ENCODE results near the gene RALB.

The RALB gene

GRCh38 chr2:120237491-120237902 is 15.2 kb upstream of the RALB start:
- no peak for TF ChIP-seq CTCF (IDR thresholded peaks at IDR 0.05; ENCODE audit: insufficient read depth, low read length, poor library complexity, severe bottlenecking)
- Histone ChIP-seq H3K27me3 (replicated peaks; ENCODE audit: control insufficient read depth, insufficient read depth, low read length) (no peaks in the 10 kb centered on the region), H3K36me3 (ENCODE audit: control insufficient read depth, insufficient read depth, low read length) (no peaks in the 10 kb centered on the region), H3K4me3 (replicated peaks; ENCODE audit: low read depth, low read length) (no peak overlapping the region)
- DNase-seq (ENCODE audit: extremely low read depth, insufficient read length), result no peak

DNA sequence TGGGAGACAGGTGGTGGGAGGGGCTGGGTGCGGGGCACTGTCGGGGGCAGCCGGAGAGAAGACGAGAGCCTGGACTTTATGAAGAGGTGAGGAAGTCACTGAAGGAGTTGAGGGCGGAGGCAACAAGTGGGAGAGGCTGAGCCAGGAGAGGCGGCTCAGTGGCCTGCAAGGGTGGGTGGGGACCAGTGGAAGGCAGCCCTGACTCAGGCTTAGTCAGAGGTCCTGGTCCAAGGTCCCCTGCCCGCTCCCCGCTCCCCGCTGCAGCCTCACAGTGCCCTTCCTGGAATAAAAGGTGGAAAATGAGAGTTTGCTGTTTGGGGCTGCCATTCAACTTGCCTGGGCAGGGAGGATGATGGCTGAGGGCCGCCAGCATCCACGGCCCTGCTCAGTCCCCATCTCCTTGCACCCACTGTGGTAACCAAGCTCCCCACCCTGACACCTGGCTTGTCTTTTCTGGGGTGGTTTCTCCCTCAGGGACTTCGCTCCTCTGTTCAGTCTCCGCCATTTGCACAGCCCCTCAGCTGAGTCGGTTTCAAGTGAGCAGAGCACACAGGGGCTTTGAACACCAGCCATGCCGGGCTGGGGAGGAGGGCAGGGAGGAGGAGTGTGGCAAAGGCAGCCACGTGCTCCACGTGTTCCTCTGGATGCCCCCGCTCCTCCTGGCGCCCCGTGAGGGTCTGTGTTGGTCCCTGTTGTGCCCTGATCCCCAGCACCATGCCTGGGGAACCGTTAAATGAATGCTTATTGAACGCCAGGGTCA is 13.7 kb upstream of the RALB start:
- DNase-seq (ENCODE audit: extremely low read depth, insufficient read length), result no peak
- no peak for TF ChIP-seq CTCF (IDR thresholded peaks at IDR 0.05; ENCODE audit: insufficient read depth, low read length, poor library complexity, severe bottlenecking)
- no peaks in the 10 kb centered on the region for H3K36me3 ChIP-seq (ENCODE audit: control insufficient read depth, insufficient read depth, low read length)
- no peaks in the 10 kb centered on the region for H3K27me3 ChIP-seq (replicated peaks; ENCODE audit: control insufficient read depth, insufficient read depth, low read length)
- no peak overlapping the region for H3K4me3 ChIP-seq (replicated peaks; ENCODE audit: low read depth, low read length)

DNA sequence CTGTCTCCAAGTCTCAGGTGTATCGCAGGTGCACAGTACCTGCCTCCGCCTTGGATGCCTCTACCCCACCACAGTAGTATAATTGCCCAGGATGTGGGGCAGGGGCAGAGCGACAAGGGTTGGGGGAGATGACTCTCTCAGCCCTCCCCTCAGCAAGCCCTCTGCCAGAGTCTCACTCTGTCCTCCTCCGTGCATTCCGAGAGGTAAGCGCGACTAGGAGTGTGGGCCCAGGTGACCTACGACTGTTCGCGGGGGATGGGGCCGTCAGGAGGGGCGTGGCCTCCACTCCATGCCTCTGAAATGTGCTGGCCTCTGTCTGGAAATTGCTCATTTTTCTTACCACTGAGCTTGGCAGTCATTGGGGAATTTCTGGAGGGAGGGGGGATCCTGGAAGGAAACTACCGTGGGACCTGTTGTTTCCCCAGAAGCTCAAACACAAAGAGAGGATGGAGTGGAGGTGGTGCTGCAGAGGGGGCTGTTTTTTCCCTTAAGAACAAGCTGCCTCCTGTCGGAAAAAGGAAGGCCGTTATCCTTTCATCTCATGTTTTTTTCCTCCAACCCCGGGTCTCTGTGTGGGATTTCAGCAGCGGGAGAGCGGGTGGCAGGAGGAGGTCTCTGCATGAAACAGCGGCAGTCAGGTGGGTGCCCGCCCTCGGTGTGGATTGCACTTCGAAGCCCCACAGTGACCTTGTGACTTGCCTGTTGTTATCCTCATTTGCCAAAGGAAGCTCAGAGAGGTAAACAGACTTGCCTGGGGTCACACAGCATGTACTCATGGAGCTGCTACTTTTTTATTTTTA is 13.0 kb upstream of the RALB start:
- no peak for TF ChIP-seq CTCF (IDR thresholded peaks at IDR 0.05; ENCODE audit: insufficient read depth, low read length, poor library complexity, severe bottlenecking)
- H3K4me3 ChIP-seq (replicated peaks; ENCODE audit: low read depth, low read length), result no peak overlapping the region
- DNase-seq (ENCODE audit: extremely low read depth, insufficient read length), result no peak

DNA sequence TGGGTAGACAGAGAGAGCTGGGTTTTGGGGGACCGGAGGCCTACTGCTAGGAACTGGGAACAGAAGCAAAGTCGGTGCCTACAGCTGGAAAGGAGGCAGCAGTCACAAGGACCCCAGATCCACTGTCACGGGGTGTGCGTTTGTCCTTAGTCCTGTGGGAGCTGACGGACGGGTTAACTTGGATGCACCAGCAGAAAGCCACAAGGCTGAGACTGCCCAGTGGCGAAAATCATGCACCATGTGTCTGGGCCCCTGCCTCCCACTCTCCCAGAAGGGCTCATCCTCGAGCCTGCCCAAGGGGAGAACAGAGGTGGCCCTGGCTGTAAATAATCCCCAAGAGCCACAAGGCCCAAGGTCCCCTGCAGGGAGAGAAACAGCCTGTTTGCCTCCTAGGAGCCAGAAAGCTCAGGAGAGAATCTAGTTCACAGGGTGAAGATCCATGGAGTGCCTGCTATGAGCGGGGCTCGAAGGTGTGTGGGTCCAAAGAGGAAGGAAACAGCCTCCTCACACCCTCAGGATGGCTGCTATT is 11.7 kb upstream of the RALB start:
- no peaks in the 10 kb centered on the region for H3K27me3 ChIP-seq (replicated peaks; ENCODE audit: control insufficient read depth, insufficient read depth, low read length)
- no peak for DNase-seq (ENCODE audit: extremely low read depth, insufficient read length)
- TF ChIP-seq CTCF (IDR thresholded peaks at IDR 0.05; ENCODE audit: insufficient read depth, low read length, poor library complexity, severe bottlenecking), result no peak
- H3K36me3 ChIP-seq (ENCODE audit: control insufficient read depth, insufficient read depth, low read length), result no peaks in the 10 kb centered on the region
- H3K4me3 ChIP-seq (replicated peaks; ENCODE audit: low read depth, low read length), result no peak overlapping the region

More for the DNA sequence above, 13.0 kb upstream of the RALB start:
- no peaks in the 10 kb centered on the region for H3K36me3 ChIP-seq (ENCODE audit: control insufficient read depth, insufficient read depth, low read length)
- H3K27me3 ChIP-seq (replicated peaks; ENCODE audit: control insufficient read depth, insufficient read depth, low read length), result no peaks in the 10 kb centered on the region

GRCh38 chr2:120241684-120242083 is 11.0 kb upstream of the RALB start:
- TF ChIP-seq CTCF (IDR thresholded peaks at IDR 0.05; ENCODE audit: insufficient read depth, low read length, poor library complexity, severe bottlenecking), result no peak
- no peak for DNase-seq (ENCODE audit: extremely low read depth, insufficient read length)
- Histone ChIP-seq H3K4me3 (replicated peaks; ENCODE audit: low read depth, low read length) (no peak overlapping the region), H3K36me3 (ENCODE audit: control insufficient read depth, insufficient read depth, low read length) (no peaks in the 10 kb centered on the region), H3K27me3 (replicated peaks; ENCODE audit: control insufficient read depth, insufficient read depth, low read length) (no peaks in the 10 kb centered on the region)
